Breast epithelium (tissue), 4 donors: ENCODE data around the gene SIN3B. TPM values are rescaled to one million over a fixed set of nuclear protein-coding genes. Genes with fewer than 3 reads are reported as not detected.

Experiments
- DNase-seq, 2 donors: peaks; one replicate each; pipeline ENCODE4 v3.0.0-alpha.2; 2019; ENCODE audit warnings: low spot score in 2 of 2
- H3K27ac ChIP-seq, 2 donors: fragments of 200-600 bp; sonication (generic) in 1 of 2; one replicate each; pipeline ENCODE4 v1.5.1; 2016 to 2019; ENCODE audit warnings: mild to moderate bottlenecking in 1 of 2
- H3K27me3 ChIP-seq, 2 donors: fragments of 200-600 bp; sonication (generic) in 1 of 2; one replicate each; pipeline versions ENCODE4 v1.5.1 to v1.6.0; 2017 to 2019; ENCODE audit warnings: control low read depth in 1 of 2, mild to moderate bottlenecking in 1 of 2
- H3K36me3 ChIP-seq: fragments of 200-600 bp; one replicate; pipeline ENCODE4 v1.5.1; 2019
- H3K4me1 ChIP-seq, 2 donors: fragments of 200-600 bp; sonication (generic); one replicate each; pipeline ENCODE4 v1.5.1; 2016 to 2019; ENCODE audit warnings: control low read depth in 1 of 2
- H3K4me3 ChIP-seq, 3 donors: fragments of 200-600 bp; sonication (generic); 1 replicate in 2 of 3; 2 replicates in 1 of 3; pipeline ENCODE4 v1.5.1; 2016 to 2019; ENCODE audit warnings: mild to moderate bottlenecking in 3 of 3, moderate library complexity in 2 of 3
- H3K9me3 ChIP-seq, 2 donors: fragments of 200-600 bp; sonication (generic) in 1 of 2; one replicate each; pipeline ENCODE4 v1.5.1; 2016 to 2019; ENCODE audit warnings: control low read depth in 1 of 2
- POLR2A ChIP-seq: fragments of 450-650 bp; IDR thresholded peaks from one replicate; pipeline ENCODE4 v1.6.1; 2016; ENCODE audit warnings: antibody characterized with exemption, mild to moderate bottlenecking, moderate library complexity
- POLR2AphosphoS5 ChIP-seq, 3 donors: sonication (generic); formaldehyde crosslinking; IDR thresholded peaks; one replicate each; pipeline ENCODE4 v1.6.1; 2017; ENCODE audit warnings: antibody characterized with exemption in 3 of 3
- intact Hi-C: fragments of 100-400 bp; cut with DNase I; formaldehyde crosslinking; loops from one replicate; pipeline ENCODE4 v1.15.1; 2023; ENCODE audit warnings: low total_unique reads
- total RNA-seq, 3 donors: library from RNA; depleted of rRNA; stranded (reverse); fragments of >200 nt; gene quantifications; one replicate each; pipeline ENCODE4 v1.1.0, GENCODE V29; 2016
- TF ChIP-seq, protein P1 (sequence below), 3 donors: fragments of 450-650 bp; IDR thresholded peaks; one replicate each; pipeline ENCODE4 v1.5.1; 2016 to 2017; ENCODE audit warnings: antibody characterized with exemption in 3 of 3, mild to moderate bottlenecking in 3 of 3, moderate library complexity in 3 of 3

Gene SIN3B
- total RNA-seq, 3 donors from 2014 or later, result 43.2 to 88.5 (median 48.1) TPM

DNA sequence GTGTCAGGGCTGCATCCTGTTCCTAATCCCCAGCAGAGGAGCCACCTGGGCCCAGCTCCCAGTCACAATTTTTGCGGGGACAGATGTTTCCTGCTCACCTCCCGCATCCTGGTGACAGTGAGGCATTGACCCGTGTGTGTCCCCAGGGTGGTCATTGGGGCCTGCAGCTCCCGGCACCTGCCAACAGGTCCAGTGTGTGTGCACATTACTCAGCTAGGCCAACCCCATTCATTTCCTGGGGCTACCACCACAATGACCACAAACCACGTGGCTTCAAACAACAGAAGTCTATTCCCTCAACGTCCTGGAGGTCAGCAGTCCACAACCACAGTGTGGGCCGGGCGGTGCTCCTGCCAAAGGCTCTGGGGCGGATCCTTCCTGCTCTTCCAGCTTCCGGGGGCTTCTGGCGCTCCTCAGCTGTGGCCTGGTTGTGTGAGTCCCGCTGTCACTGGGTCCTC lies 47.7 kb downstream of the SIN3B start:
- H3K9me3 ChIP-seq, result peaks cover 8 to 13% of the 10 kb centered on the region in 2 donors
- H3K4me3 ChIP-seq, result no peak overlapping the region
- peaks cover 9% of the 10 kb centered on the region for H3K36me3 ChIP-seq
- DNase-seq, result no peak
- no peaks in the 10 kb centered on the region for H3K27me3 ChIP-seq
- intact Hi-C loops, result no loop called here
- TF ChIP-seq, protein P1, sequence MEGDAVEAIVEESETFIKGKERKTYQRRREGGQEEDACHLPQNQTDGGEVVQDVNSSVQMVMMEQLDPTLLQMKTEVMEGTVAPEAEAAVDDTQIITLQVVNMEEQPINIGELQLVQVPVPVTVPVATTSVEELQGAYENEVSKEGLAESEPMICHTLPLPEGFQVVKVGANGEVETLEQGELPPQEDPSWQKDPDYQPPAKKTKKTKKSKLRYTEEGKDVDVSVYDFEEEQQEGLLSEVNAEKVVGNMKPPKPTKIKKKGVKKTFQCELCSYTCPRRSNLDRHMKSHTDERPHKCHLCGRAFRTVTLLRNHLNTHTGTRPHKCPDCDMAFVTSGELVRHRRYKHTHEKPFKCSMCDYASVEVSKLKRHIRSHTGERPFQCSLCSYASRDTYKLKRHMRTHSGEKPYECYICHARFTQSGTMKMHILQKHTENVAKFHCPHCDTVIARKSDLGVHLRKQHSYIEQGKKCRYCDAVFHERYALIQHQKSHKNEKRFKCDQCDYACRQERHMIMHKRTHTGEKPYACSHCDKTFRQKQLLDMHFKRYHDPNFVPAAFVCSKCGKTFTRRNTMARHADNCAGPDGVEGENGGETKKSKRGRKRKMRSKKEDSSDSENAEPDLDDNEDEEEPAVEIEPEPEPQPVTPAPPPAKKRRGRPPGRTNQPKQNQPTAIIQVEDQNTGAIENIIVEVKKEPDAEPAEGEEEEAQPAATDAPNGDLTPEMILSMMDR (IDR thresholded peaks at IDR 0.05), result no peak
- TF ChIP-seq POLR2A (no peak), POLR2AphosphoS5 (IDR thresholded peaks at IDR 0.05) (peak in 1 of 3 donors; percentile 62)
- peak overlapping the region in 1 of 2 donors; percentile 61 for H3K27ac ChIP-seq
- H3K4me1 ChIP-seq, result no peaks in the 10 kb centered on the region

DNA sequence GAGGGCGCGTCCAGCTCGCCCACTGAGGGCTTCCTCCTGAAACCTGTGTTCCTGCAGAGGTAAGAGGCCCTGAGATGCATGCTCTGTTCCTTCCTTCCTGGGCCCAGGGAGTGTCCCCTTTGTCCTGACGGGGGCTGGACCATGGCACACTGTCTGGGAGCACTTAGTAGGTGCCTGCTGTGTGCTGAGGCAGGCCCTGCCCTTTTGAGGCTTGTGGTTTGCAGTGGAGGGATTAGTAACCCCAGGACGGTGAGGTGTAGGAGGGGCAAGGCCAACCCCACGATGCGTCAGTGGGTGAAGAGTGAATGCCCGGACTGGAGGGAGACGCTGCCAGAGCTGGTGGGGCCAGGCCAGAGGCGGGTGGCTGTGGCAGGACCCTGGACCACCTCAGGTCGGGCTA lies 48.4 kb downstream of the SIN3B start:
- peaks cover 13 to 19% of the 10 kb centered on the region in 2 donors for H3K9me3 ChIP-seq
- no peak for DNase-seq
- H3K27ac ChIP-seq, result peak overlapping the region in 1 of 2 donors; percentile 61
- intact Hi-C loops, result no loop called here
- no peaks in the 10 kb centered on the region for H3K27me3 ChIP-seq
- no peak overlapping the region for H3K4me3 ChIP-seq
- H3K4me1 ChIP-seq, result no peaks in the 10 kb centered on the region
- peaks cover 9% of the 10 kb centered on the region for H3K36me3 ChIP-seq
- TF ChIP-seq, protein P1 (IDR thresholded peaks at IDR 0.05), result no peak
- no peak for TF ChIP-seq POLR2A
- TF ChIP-seq POLR2AphosphoS5 (IDR thresholded peaks at IDR 0.05), result no peak

DNA sequence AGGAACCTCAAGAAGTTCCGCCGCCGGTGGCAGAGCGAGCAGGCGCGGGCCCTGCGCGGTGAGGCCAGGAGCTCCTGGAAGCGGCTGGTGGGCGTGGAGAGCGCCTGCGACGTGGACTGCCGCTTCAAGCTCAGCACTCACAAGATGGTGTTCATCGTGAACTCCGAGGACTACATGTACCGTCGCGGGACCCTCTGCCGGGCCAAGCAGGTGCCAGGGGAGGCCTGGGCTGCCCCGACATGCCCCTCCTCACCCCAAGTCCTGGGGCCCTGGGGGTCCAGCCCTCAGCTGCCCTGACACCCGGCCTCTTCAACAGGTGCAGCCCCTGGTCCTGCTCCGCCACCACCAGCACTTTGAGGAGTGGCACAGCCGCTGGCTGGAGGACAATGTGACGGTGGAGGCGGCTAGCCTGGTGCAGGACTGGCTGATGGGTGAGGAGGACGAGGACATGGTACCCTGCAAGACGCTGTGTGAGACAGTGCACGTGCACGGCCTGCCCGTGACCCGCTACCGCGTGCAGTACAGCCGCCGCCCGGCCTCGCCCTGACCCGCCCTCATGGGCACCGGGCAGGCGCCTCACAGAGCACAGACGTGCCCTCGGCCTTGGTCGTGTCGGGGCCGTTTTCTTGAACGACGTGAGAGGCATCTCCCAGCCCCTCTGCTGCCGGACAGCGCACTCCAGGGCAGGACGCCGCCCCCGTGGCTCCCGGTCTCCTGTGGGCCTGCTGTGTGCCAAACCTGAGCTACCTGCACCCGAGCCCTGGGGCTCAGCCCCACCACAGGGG lies 49.2 kb downstream of the SIN3B start:
- TF ChIP-seq POLR2AphosphoS5 (IDR thresholded peaks at IDR 0.05), result no peak
- intact Hi-C loops, result no loop called here
- H3K36me3 ChIP-seq, result peaks cover 9% of the 10 kb centered on the region
- H3K9me3 ChIP-seq, result peaks cover 19 to 25% of the 10 kb centered on the region in 2 donors
- no peaks in the 10 kb centered on the region for H3K4me1 ChIP-seq
- peak overlapping the region; percentile 1 to 61 for H3K27ac ChIP-seq
- no peak overlapping the region for H3K4me3 ChIP-seq
- DNase-seq, result no peak
- no peaks in the 10 kb centered on the region for H3K27me3 ChIP-seq

DNA sequence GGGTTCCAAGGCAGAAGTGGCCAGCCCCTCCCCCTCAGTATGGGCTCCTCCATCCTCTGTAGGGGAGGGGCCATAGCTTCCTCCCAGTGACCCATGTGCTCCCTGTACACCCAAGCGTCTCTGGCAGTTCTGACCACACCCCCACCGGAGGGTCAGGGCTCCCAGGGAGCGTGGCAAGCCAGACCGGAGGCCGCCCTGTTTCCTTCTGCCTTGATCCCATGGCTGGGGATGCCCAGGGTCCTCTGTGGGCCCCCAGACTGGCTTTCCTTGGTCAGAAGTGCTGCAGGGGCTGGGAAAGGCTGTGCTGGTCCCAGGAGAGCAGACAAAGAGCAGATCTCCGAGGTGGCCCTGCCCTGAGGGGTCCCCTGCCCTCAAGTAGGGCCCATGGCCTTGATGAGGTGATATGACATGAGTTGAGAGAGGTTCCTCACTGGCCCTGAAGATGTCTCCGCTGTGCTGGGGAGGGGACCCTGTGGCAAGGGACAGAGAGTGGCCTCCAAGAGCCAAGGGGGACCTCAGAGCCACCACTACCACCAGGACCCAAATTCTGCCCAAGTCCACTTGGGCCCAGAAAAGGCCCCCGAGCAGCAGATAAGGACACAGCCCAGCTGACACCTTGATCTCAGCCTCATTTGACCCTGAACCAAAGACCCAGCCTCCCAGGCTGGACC lies 51.8 kb downstream of the SIN3B start:
- Histone ChIP-seq H3K36me3 (peaks cover 9% of the 10 kb centered on the region), H3K27ac (peak overlapping the region; percentile 71 to 72), H3K4me3 (no peak overlapping the region), H3K27me3 (no peaks in the 10 kb centered on the region), H3K4me1 (no peaks in the 10 kb centered on the region), H3K9me3 (peaks cover 19 to 25% of the 10 kb centered on the region in 2 donors)
- intact Hi-C loops, result no loop called here
- TF ChIP-seq POLR2A (no peak), POLR2AphosphoS5 (IDR thresholded peaks at IDR 0.05) (no peak)
- TF ChIP-seq, protein P1 (IDR thresholded peaks at IDR 0.05), result no peak
- no peak for DNase-seq

DNA sequence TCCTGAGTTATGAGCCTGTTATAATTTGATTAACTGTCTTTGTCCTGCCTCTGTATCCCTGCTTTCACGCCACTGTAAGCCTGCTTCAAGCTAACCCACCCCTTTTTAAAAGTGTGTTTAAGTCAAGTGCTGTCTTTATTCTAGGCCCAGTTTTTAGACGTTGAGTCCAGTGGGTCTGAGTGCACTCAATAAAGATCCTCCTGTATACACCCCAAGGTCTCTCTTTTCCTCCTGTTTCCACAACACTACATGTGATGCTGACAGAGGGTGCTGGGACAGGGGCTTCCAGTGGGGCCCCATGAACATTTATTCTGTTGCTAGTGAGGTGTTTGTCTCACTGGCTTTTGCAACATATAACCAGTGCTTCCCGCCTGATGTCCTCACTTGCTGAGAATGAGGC lies 52.9 kb downstream of the SIN3B start:
- no peaks in the 10 kb centered on the region for H3K36me3 ChIP-seq
- H3K27me3 ChIP-seq, result no peaks in the 10 kb centered on the region
- intact Hi-C loops, result no loop called here
- no peaks in the 10 kb centered on the region for H3K4me1 ChIP-seq
- peak overlapping the region in 1 of 2 donors; percentile 32 for H3K27ac ChIP-seq
- no peak overlapping the region for H3K4me3 ChIP-seq
- no peak for DNase-seq
- H3K9me3 ChIP-seq, result peaks cover 19 to 25% of the 10 kb centered on the region in 2 donors
- TF ChIP-seq POLR2AphosphoS5 (IDR thresholded peaks at IDR 0.05), result no peak
- no peak for TF ChIP-seq POLR2A
- TF ChIP-seq, protein P1 (IDR thresholded peaks at IDR 0.05), result no peak
